PC-3 (cell line): ENCODE data around the gene MSH2. TPM values are rescaled to one million over a fixed set of nuclear protein-coding genes. Genes with fewer than 3 reads are reported as not detected.
"Not testable (repeated sequence)": the region's sequence is repeated elsewhere in the genome, so short reads cannot be mapped to it uniquely, and the experiment has no call there.

Experiments
- ATAC-seq: fragments of 200-7000 bp; cut with Tn5 transposase; 2 replicates; pipeline ENCODE4 v1.9.1; 2020; ENCODE audit warnings: mild to moderate bottlenecking, moderate library complexity
- BruUV-seq: library from RNA; stranded (reverse); fragments of 400-500 nt; replicated peaks from 2 replicates; lab custom pipeline; 2021; lab: Mats Ljungman, UMichigan
- CTCF ChIA-PET: fragments of 300-600 bp; sonication (Branson Sonifier 250); formaldehyde crosslinking; loops from one replicate; lab custom pipeline; 2022; ENCODE audit warnings: antibody characterized with exemption; lab: Charles Lee
- POLR2A ChIA-PET: fragments of 300-600 bp; sonication (Branson Sonifier 250); formaldehyde crosslinking; loops from one replicate; lab custom pipeline; 2022; ENCODE audit warnings: antibody characterized with exemption; ENCODE audit not compliant: unreplicated experiment; lab: Charles Lee
- DNase-seq: peaks from one replicate; pipeline ENCODE4 v3.0.0-alpha.2; 2015
- H2AFZ ChIP-seq: fragments of 300-600 bp; sonication (generic); 2 replicates; pipeline ENCODE4 v1.6.0; 2016; ENCODE audit warnings: antibody characterized with exemption, low read length
- H3F3A ChIP-seq: fragments of 300-600 bp; sonication (generic); one replicate; pipeline ENCODE4 v1.6.0; 2017; ENCODE audit warnings: antibody characterized with exemption, low read length, control low read depth, mild to moderate bottlenecking; ENCODE audit not compliant: unreplicated experiment
- H3K27ac ChIP-seq: fragments of 300-600 bp; sonication (generic); 2 replicates; pipeline ENCODE4 v1.5.1; 2016; ENCODE audit warnings: mild to moderate bottlenecking, low read length
- H3K27me3 ChIP-seq: fragments of 300-600 bp; sonication (generic); 2 replicates; pipeline ENCODE4 v1.6.1; 2016; ENCODE audit warnings: low read length, mixed read lengths
- H3K36me3 ChIP-seq: fragments of 300-600 bp; sonication (generic); 2 replicates; pipeline ENCODE4 v1.6.1; 2016; ENCODE audit warnings: low read depth, mixed run types, low read length, mixed read lengths
- H3K4me1 ChIP-seq: fragments of 300-600 bp; sonication (generic); 2 replicates; pipeline ENCODE4 v1.5.1; 2016; ENCODE audit warnings: low read length; ENCODE audit not compliant: insufficient read depth
- H3K4me2 ChIP-seq: fragments of 300-600 bp; sonication (generic); 2 replicates; pipeline ENCODE4 v1.6.0; 2016; ENCODE audit warnings: low read length
- H3K4me3 ChIP-seq: fragments of 300-600 bp; sonication (generic); 2 replicates; pipeline ENCODE4 v1.5.1; 2016; ENCODE audit warnings: mild to moderate bottlenecking, low read length, mixed read lengths
- H3K79me2 ChIP-seq: fragments of 300-600 bp; sonication (generic); 2 replicates; pipeline ENCODE4 v1.6.1; 2017; ENCODE audit warnings: low read length, mixed read lengths
- H3K9ac ChIP-seq: fragments of 300-600 bp; sonication (generic); 2 replicates; pipeline ENCODE4 v1.6.0; 2016; ENCODE audit warnings: mild to moderate bottlenecking, low read length
- H3K9me2 ChIP-seq: fragments of 300-600 bp; sonication (generic); replicated peaks from 2 replicates; pipeline ENCODE4 v1.6.1; 2016; ENCODE audit warnings: mixed run types, low read length, mixed read lengths
- H3K9me3 ChIP-seq: fragments of 300-600 bp; sonication (generic); 2 replicates; pipeline ENCODE4 v1.6.1; 2016; ENCODE audit warnings: low read length, mixed read lengths
- H4K20me1 ChIP-seq: fragments of 300-600 bp; sonication (generic); 2 replicates; pipeline ENCODE4 v1.6.1; 2016; ENCODE audit warnings: low read length, mixed read lengths
- CTCF ChIP-seq: fragments of 300-600 bp; sonication (generic); conservative IDR thresholded peaks from 2 replicates; pipeline ENCODE4 v1.5.1; 2017; ENCODE audit warnings: antibody characterized with exemption, low read depth, mild to moderate bottlenecking, low read length
- EZH2 ChIP-seq: fragments of 300-600 bp; sonication (generic); IDR thresholded peaks from one replicate; pipeline ENCODE4 v1.6.1; 2017; ENCODE audit warnings: antibody characterized with exemption, mild to moderate bottlenecking, low read length; ENCODE audit not compliant: unreplicated experiment
- EZH2phosphoT487 ChIP-seq: fragments of 300-600 bp; sonication (generic); IDR thresholded peaks from 2 replicates; pipeline ENCODE4 v1.6.1; 2018; ENCODE audit warnings: mild to moderate bottlenecking, antibody characterized with exemption, low read length, borderline replicate concordance
- intact Hi-C: fragments of 100-400 bp; cut with micrococcal nuclease; formaldehyde crosslinking; loops from 2 replicates; pipeline ENCODE4 v1.9.0; 2023
- total RNA-seq: library from RNA; depleted of rRNA; stranded (reverse); fragments of >200 nt; gene quantifications from 2 replicates; pipeline ENCODE4 v1.2.3, GENCODE V29; 2014

Gene MSH2
- total RNA-seq, 1 experiment from 2014 or later, result 70.7 TPM

GRCh38 chr2:47451790-47452189, 48.8 kb downstream of the MSH2 start:
- no peaks in the 10 kb centered on the region for H4K20me1 ChIP-seq
- intact Hi-C loops, result no loop called here
- H2AFZ ChIP-seq, result no peak overlapping the region
- ATAC-seq (no peak), DNase-seq (no peak)
- no peaks in the 10 kb centered on the region for H3K27me3 ChIP-seq
- POLR2A ChIA-PET, result no interaction called here
- H3K79me2 ChIP-seq, result no peaks in the 10 kb centered on the region
- no peak overlapping the region for H3K4me2 ChIP-seq
- H3K9ac ChIP-seq, result no peak overlapping the region
- H3F3A ChIP-seq, result no peaks in the 10 kb centered on the region
- no peak overlapping the region for H3K27ac ChIP-seq
- no peaks in the 10 kb centered on the region for H3K4me1 ChIP-seq
- no peak for TF ChIP-seq CTCF
- no peak for TF ChIP-seq EZH2
- no peak for TF ChIP-seq EZH2phosphoT487
- H3K9me3 ChIP-seq, result no peaks in the 10 kb centered on the region
- no peaks in the 10 kb centered on the region for H3K9me2 ChIP-seq
- no TSS peak for BruUV-seq
- peaks cover 10% of the 10 kb centered on the region for H3K36me3 ChIP-seq
- no peak overlapping the region for H3K4me3 ChIP-seq
- CTCF ChIA-PET, result no interaction called here

- no peak overlapping the region for H2AFZ ChIP-seq
- ChIA-PET CTCF (no interaction called here), POLR2A (no interaction called here)
- H3K4me1 ChIP-seq, result no peaks in the 10 kb centered on the region
- H3K4me2 ChIP-seq, result no peak overlapping the region
- H3K9me2 ChIP-seq, result no peaks in the 10 kb centered on the region
- H3K9ac ChIP-seq, result no peak overlapping the region
- no TSS peak for BruUV-seq
- intact Hi-C loops, result no loop called here
- no peaks in the 10 kb centered on the region for H4K20me1 ChIP-seq
- no peak overlapping the region for H3K4me3 ChIP-seq
- peaks cover 10% of the 10 kb centered on the region for H3K36me3 ChIP-seq
- DNase-seq (no peak), ATAC-seq (no peak)
- no peak overlapping the region for H3K27ac ChIP-seq
- TF ChIP-seq EZH2phosphoT487, result no peak
- H3F3A ChIP-seq, result no peaks in the 10 kb centered on the region
- H3K79me2 ChIP-seq, result no peaks in the 10 kb centered on the region
- no peaks in the 10 kb centered on the region for H3K9me3 ChIP-seq
- H3K27me3 ChIP-seq, result no peaks in the 10 kb centered on the region
Measured at GRCh38 chr2:47452761-47453160, 49.8 kb downstream of the MSH2 start.

- POLR2A ChIA-PET, H3K9me2 ChIP-seq, H4K20me1 ChIP-seq, ATAC-seq, H2AFZ ChIP-seq, H3K4me1 ChIP-seq, H3K36me3 ChIP-seq, H3K4me3 ChIP-seq, H3K9me3 ChIP-seq, CTCF ChIA-PET, H3K9ac ChIP-seq, H3K79me2 ChIP-seq, BruUV-seq, H3K27me3 ChIP-seq, H3K27ac ChIP-seq, H3K4me2 ChIP-seq, H3F3A ChIP-seq, intact Hi-C loops, DNase-seq: not testable (repeated sequence)
Measured at GRCh38 chr2:47454818-47455217, 51.9 kb downstream of the MSH2 start.

GRCh38 chr2:47455411-47455810, 52.5 kb downstream of the MSH2 start:
- TF ChIP-seq EZH2phosphoT487, result no peak
- no peak for TF ChIP-seq EZH2
- TF ChIP-seq CTCF, result no peak
- intact Hi-C loops, result no loop called here
- Histone ChIP-seq H3K27ac (no peak overlapping the region), H3K36me3 (peaks cover 7% of the 10 kb centered on the region), H3K4me3 (no peak overlapping the region), H3K79me2 (no peaks in the 10 kb centered on the region), H2AFZ (no peak overlapping the region), H3K9me3 (no peaks in the 10 kb centered on the region), H3K4me1 (no peaks in the 10 kb centered on the region), H3K27me3 (no peaks in the 10 kb centered on the region), H3K9ac (no peak overlapping the region), H4K20me1 (no peaks in the 10 kb centered on the region), H3F3A (no peaks in the 10 kb centered on the region), H3K4me2 (no peak overlapping the region), H3K9me2 (no peaks in the 10 kb centered on the region)
- ATAC-seq, result no peak
- BruUV-seq, result no TSS peak
- no peak for DNase-seq
- CTCF ChIA-PET, result no interaction called here
- POLR2A ChIA-PET, result no interaction called here
